HG02610 (cell line): ENCODE results near the gene BGN.
A peak's percentile ranks its signal among the peaks of the same experiment; 100 is the strongest.

Experiments used
- ATAC-seq: cut with Tn5 transposase; IDR thresholded peaks from one replicate; pipeline ENCODE4 v1.9.1; 2021; ENCODE audit warnings: mild to moderate bottlenecking, moderate library complexity; ENCODE audit not compliant: unreplicated experiment

BGN gene

DNA sequence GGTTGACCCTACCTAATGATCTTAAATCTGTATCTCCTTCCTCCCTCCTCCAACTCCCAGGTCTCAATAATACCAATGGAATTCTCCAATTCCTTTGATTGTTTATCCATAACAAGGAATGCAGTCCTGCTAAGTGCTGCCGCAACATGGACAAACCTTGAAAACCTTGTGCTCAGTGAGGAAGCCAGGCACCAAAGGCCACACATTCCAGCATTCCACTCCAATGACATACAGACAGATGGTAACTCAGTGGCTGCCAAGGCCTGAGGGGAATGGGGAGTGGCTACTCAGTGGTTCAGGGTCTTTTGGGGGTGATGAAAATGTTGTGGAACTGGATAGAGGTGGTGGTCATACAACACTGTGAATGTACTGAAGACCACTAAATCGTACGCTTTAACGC is 34.8 kb upstream of the BGN start:
- no peak for ATAC-seq

DNA sequence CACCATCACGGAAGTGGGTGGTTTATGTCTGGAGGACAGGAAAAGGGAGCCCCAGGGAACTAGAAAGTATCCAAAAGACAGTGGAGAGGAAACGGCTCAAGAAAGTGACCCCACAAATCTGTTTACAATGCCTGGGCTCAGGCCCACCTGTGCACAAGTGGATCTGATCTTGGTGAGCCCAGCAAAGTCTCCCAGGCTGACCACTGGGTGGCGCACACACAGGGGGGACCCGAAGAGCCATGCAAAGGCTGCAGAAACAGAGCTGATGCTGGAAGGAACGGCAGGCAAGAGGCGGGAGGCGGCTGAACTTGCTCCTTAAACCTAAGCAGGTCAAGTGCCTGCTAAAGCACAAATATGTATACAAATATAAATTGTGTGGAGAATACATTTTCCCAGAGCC is 34.0 kb upstream of the BGN start:
- ATAC-seq, result no peak

DNA sequence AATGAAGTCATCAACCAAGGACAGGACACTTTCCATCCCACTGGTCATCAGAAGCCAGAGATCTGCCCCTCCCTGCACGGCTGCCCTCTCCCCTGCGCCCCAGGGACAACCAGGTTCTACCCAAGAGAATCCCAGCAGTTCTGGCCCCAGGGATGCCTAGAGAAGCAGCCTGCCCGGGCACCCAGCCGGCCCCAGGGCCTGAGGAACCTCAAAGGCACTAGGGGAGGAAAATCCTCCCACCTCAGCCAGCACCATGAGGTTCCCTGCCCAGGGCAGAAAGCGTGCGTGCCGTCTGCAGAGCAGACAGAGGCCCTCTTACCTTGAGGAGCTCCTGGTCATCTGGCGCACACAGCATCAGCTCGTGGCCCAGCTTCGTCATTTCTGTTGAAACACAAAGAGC is 32.5 kb upstream of the BGN start:
- no peak for ATAC-seq

DNA sequence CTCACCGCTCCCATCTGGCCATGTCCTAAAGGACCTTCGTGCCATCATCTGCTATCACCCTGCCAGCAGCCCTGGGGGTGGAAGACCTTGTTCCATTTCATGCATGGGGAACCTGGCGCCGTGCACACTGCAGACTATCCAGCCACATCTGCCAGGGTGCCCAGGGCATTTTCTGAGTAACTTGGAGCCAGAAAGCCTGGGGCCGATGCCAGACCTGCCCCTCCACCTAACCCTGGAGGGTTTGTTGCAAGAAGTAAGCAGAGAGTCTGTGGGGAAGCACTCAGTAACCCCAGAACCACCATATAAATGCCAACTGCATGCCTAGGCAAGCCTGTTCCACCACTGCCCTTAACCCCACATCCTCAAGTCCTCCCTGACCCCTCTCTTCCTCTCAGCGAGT is 31.7 kb upstream of the BGN start:
- no peak for ATAC-seq

DNA sequence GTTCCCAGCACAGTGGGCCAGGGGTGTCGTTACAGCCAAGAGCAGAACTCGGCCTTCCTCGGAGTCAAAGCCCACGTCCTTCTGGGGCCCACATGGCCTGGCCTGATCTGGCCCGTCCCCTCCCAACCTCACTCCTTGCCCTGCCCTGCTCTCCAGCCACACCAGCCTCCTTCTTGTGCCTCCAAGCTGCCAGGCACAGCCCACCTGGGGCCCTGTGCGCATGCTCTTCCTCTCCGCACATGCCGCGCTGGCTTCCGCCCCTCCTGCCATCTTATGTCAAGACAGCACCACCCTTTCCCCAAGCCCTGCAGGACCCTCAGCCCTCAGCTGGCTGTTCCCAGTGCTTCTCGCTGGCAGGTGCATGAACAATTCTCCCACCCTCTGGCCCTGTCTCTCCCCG is 31.2 kb upstream of the BGN start:
- ATAC-seq, result no peak

DNA sequence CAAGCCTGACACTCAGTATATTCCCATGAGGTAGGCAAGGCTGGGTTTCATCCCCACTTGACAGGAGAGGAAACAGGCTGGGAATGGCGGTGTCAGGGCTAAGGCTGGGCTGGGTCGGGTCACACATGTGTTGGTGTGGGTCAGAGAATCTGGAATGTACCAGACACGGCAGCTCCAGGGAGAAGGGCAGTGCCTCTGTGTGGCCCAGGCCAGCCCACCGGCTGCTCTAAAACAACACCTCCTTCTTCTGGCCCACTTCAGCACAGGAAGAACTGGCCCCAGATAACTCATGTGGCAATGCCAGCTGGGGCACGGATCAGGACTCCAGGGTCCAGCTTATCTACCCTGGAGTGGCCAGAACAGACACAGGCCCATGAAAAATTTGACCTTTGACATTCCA is 30.7 kb upstream of the BGN start:
- no peak for ATAC-seq

DNA sequence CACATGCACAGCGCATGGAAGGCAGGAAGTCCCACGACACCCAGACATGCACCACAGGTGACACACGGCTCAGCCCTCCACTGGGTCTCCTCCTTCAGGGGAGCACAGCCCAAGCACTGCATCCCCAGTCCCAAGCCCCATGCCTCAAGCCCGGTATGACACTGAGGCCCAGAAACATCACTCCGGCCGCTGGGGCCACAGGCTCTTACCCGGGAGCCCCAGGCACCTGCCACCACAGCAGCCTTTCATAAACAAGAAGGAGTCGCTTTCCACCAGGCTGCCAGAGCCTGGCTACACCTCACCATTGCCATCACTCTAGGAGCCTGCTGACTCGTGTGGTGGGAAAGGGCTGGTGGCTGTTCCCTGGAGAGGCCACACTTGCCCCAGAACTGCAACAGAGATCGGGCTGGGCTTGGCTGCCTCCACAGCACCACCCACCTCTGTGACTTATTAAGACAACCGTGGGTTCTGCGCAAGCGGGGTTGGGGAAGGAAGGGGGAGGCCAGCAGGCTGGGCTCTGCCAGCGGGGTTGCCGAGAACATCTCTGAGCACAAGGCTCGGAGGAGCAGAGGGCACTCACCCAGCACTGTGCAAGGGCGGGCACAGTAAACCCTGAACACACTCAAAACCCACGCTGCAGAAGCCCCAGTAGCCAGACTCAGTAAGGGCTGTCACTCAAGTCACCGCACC is 28.9 kb upstream of the BGN start:
- ATAC-seq, result no peak

DNA sequence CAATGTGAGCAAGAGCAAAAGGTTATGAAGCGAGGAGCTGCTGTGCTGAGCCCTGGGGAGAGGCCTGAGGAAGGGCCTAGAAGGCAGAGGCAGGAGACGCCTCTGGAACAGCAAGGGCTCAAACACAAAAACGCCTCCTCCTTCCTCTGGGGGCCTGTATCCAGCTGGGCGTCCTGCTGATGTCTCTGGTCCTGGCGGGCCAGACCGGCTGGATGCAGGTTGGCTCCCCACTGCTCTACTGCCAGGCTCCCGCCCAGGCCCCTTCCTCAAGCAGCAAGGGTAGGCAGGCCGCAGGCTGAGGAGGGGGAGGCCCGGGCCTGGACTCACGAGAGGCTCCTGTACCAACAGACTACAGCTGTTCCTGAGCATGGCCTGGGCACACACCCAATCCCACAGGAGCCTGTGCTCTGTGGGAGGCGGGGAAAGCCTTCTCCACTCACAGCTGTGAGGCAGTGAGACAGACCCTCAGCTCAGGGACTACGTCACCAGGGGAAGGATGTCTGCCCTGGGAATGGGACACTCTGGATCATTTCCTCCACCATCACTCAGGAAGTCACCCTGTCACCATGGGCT is 26.7 kb upstream of the BGN start:
- no peak for ATAC-seq

DNA sequence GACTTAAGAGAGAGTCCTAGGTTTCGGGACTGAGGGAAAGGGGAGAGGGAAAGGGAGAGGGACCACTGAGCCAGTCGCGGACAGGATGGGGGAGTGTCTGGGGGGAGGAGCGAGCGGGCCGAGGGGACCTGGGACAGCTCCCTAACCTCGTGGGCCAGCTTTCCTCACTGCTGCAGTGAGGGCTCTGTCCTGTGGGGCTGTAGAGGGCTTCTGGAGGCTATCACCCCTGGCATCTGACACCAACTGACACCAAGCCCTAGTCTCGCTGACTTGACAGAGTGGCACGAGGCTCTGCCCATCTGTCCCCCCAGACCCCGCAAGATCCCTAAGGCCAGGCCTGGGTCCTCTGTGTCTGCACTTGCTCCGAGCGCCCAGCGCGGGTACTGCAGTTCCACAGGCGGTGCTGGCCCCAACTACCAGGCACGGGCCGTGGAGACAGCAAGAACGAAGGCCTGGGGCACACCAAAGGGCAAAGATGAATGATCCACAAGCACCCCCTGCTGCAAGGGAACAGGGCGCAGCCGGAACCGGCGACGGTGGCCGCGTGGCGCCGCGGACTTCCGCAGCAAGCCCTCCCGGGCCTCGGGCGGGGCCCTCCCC is 24.9 kb upstream of the BGN start:
- peak; percentile 40 for ATAC-seq

DNA sequence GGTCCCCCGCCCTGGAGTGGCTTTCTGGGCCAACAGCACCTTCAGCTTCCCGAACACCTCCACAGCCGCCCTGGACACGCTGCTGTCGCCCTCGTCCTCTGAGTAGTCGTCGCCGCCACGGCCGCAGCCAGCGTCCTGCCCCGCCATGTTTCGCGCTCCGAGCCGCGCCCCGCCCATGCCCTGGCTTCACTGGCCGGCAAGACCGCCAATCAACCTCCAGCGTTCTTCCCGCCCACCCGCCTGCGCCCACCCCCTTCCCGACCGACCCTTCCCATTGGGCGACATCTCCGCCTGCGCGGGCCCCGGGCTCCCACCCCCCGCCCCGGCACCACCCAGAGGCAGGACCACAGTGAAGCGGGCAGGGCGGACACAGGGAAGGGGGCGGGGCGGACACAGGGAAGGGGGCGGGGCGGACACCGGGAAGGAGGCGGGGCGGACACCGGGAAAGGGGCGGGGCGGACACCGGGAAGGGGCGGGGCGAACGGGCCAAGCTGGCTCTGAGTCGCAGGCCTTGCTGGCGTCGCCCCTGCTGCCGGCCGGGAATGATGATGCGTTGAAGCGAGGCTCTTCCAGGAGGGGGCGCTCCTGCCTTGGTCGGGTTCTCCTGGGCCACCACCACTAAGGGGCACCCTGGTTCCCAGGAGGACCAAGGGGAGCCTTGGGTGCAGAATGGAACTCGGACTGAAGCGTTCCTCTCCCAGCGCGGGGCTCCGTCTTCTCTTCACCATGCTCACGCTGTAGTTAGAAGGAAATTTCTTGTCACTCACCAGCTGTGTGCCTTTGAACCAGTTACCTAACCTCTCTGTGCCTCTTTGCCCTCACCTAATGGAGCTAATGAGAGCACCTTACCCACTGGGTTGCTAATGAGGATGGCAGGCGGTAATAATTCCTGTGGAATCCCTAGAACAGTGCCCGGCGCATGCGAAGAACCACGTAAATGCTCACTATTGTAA is 24.1 kb upstream of the BGN start, which contains the start of gene HAUS7:
TSS of gene HAUS7 (minus strand) at position 166 of the 953 bp plus-strand sequence. CDS start at position 147, 19 bp downstream.
- ATAC-seq, result peak; percentile 86

DNA sequence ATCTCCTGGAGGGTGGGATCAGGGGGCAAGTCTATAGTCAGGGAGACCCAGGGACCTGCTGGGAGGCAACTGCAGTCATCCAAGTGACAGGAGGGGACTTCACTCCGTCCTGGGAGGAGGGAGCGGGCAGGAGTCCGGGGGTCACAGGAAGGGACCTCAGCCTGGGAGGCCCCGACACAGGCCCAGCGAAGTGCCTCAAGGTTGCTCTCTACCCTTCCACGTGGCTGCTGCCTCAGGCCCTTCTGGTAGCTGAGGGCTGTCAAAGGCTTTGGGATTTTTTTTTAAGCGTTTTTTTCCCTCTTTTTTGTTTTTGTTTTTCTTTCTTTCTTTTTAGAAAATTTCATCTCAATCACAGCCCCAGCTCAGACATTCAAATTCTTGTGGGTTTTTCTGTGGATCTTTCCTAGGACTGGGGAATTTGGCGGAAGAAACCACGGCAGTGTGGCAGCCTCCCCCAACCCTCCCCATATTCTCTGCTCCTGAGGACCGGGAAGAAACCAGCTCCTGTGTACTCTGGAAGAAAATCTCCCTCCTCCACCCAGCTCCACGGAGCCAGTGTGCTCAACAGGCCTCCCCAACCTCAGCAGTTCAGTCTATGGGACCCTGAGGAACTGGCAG is 23.0 kb upstream of the BGN start:
- ATAC-seq, result no peak

DNA sequence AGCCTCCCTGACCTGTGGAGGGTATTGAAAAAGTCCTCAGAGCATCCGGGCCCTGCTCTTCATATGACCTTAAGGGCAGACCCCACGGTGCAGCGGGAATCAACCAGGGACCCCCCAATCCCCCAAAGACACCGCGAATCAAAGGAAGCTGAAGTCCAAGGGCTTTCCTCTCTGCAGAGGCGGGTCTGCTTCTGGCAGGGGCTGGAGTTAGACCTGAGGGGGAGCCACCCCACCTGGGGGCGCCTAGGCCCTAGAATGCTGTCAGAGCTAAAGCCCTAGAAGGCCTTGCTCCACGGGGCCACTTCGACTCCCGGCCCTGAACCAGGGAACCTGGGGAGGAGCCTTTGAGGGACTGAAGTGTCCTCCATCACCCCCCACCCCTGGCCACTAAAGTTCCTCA is 21.7 kb upstream of the BGN start:
- ATAC-seq, result no peak

DNA sequence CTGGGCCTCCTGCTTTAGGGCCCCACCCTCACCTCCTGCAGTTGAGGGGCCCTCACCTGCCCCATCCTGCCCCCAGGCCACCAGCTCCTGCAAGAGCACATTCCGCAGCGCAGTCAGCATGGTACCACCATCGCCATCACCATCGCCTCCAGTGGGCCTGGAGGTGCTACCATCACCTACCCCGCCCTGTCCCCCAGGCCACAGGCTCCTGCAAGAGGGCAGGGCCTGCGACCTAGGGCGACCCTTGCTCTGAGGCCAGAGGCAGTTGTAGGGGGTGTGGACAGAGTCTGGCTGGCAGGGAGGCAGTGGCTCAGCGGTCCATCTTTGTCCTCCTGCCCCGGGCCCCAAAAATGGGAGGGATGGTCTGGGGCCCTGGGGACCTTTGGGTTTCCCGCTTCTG is 20.5 kb upstream of the BGN start:
- ATAC-seq, result no peak

DNA sequence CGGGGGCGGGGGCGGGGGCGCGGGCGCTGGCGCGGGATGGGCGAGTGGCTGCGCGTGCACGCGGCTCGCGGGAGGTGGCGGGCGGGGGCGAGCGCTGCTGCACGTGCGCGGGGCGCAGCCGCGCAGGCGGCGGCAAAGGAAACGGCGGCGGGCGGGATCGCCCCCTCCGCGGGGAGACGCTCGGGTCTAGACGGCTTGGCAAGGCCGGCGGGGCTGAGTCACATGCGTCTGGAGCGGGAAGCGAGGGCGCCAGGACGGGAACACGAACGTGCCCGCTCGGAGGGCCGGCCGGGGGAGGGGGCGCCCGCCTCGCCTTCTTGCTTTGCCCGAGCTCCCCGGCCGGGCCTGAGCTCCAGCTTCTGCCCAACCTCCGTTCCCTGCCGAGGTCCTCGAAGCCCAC is 20.1 kb upstream of the BGN start:
- ATAC-seq, result no peak

DNA sequence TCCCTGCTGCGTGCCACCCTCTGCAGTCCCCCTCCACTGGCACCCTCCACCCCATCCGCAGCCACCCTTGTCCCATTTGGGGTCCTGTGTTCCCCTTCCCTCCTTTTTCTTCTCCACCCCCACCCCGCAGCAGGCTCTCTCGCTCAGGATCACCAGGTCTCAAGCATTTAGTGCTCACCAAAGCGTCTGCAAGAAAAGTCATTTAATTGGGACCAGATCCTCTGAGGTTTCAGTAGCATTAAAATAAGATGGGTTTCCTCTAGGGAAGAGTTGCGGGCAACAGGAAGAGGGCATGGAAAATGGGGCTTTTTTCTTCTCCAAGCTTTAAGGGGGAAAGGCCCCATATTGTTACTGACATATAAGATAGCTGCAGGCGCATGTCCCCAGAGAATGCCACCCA is 19.5 kb upstream of the BGN start:
- ATAC-seq, result no peak

DNA sequence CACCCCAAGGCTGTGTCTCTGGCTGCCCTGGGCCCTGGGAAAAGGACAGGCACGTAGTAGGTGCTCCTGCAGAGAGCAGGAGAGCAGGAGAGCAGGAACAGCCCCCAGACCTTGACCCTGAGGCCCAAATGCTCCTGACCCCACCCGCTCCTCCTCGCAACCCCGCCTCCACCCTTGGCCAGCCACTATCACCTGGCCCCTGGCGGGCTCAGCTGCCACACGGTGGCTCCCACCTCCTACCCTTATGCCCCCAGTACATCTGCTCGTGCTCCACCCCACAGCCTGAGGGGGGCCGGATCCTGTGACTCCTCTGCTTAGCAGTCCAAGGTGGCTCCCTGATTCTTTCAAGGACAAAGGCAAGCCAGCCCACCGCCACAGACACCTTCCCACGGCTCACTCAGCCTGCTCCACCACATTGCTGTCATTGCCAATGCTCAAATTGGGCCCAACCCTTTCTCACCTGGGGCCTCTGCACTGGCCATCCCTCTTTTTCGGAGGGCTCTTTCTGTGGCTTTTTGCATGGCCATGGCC is 19.0 kb upstream of the BGN start:
- no peak for ATAC-seq

DNA sequence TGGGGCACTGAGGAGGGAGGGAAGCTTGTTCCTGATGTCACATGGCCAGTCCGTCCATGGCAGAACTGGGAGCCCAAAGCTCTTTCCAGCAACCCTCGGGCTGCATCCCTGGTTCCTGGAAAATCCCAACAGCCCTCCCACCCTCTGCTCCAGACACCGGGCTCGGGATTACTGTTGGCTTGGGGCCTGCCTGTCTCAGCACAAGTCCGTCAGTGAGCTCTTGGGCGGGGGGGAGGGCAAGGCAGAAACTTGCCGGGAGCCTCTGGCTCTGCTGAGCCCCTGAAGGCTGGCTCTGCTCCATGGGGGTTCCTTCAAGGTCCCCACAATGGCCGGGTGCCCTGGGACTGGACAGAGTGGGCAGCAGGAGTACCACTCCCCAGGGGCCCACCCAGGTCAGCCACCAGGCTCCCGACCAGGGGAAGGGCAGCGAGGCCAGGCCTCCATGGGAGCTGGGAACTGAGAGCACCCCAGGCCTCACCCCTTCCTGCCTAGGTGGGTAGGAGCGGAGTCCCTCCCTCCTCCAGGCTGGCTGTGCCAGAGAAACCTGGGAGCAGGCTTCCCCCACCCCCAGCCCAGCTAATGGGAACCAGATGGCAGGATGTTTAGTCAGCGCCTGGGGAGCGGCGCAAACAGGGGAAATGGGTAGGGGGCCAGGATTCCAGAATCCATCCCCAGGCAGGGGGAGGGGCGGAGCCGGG is 18.0 kb upstream of the BGN start:
- ATAC-seq, result no peak

DNA sequence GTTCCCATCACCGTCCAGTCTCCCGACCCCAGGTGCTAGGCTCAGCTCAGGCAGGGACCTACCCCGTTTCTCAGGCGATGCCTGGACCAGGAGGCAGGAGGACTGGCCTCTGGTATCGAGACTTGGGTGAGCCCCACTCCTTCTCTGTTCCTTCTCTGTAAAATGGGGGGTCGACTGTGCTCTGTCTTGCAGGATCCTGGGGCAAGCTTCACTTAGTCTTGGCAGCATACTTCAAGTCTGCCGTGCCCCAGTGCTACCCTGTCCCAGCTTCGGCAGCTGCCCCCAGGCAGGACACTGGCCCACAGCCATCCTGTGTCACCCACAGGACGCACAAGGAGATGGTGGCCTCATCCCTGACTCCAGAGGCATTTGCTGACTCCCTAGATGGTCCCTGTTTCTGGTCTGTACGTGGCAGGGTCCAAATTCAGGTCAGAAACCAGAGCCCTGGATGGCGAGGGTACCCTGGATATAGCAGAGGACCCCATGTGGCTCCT is 17.4 kb upstream of the BGN start:
- ATAC-seq, result no peak

DNA sequence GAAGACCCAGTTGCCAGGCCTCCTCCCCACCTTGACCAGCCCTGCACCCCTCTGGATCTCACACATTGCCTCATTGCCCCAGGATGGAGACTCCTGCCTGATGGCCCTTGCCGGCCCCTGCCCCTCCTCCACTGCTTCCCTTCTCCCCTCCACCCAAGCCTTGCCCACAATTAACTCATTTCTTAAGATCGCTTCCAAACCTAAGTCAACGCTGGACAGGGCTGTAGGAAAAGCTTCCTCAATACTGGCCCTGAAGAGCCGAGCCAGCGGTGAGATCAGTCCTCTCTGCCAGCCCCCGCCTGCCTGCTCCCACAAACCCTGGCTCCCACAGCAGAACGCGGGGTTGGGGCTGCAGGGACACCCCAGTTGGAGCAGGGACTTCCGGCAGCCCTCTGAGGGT is 16.9 kb upstream of the BGN start:
- no peak for ATAC-seq

DNA sequence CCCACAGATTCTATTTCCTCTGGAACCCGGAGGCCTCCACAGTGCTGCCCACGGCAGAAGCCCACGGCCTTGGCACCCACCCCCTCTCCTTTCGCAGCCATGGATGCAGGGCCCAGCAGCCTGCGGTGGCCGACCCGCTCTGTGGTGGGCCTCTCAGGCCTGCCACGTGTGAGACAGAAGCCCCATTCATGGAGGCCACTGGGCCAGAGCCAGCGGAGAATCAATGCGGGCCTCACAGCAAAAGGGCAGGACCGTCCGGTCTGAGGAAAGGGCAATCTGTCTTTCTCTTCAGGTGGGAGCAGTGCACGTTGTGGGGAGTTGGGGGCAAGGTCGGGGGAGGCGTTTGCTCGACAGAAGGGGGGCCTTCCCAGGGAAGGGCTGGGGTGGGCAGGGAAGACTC is 16.0 kb upstream of the BGN start:
- no peak for ATAC-seq
